ENCODE results near the gene NAA80. TPM values are rescaled to one million over a fixed set of nuclear protein-coding genes. Genes with fewer than 3 reads are reported as not detected.

Gene NAA80
- polyA plus RNA-seq, 1 of the 3 experiments (the other 2 are of a cell fraction), result 10.5 TPM

- Histone ChIP-seq H3K4me3 (ENCODE audit: low read depth in 2 of 2, low read length in 1 of 2) (no peak overlapping the region), H3K27ac (ENCODE audit: low read depth in 2 of 2, low read length in 1 of 2) (no peak overlapping the region), H2AFZ (ENCODE audit: low read depth) (no peak overlapping the region), H3K79me2 (ENCODE audit: insufficient read depth) (no peaks in the 10 kb centered on the region), H3K4me2 (no peak overlapping the region), H3K9ac (no peak overlapping the region), H3K9me2 (no peaks in the 10 kb centered on the region), H3F3A (replicated peaks; ENCODE audit: insufficient read depth) (peaks cover 28% of the 10 kb centered on the region), H3K36me3 (replicated peaks in 1 of 2; ENCODE audit: control insufficient read depth in 1 of 2, insufficient read depth in 2 of 2, low read length in 1 of 2) (no peaks in the 10 kb centered on the region), H3K27me3 (ENCODE audit: insufficient read depth) (no peaks in the 10 kb centered on the region), H3K9me3 (no peaks in the 10 kb centered on the region), H4K20me1 (ENCODE audit: insufficient read depth) (no peaks in the 10 kb centered on the region), H3K4me1 (ENCODE audit: control insufficient read depth in 1 of 2, insufficient read depth in 2 of 2, low read depth in 1 of 2, low read length in 1 of 2) (peaks cover 27 to 34% of the 10 kb centered on the region in 2 experiments; a peak in 3 of 4 replicates)
- ChIA-PET POLR2A (no interaction called here), CTCF (interaction anchor here (0.6 to 6.6 kb wide), 5 partner anchors 8 to 77 kb away, joined by 3 to 49 read pairs (median 9); partner anchors contain the start of gene GNAT1)
- DNase-seq, result no peak
- WGBS (ENCODE audit: low lambda C conversion rate), result 59% methylated on average over 3 of the region's 3 CpGs
- TF ChIP-seq GATA2 (CRISPR knock-in tag; IDR thresholded peaks at IDR 0.05) (no peak), MXI1 (IDR thresholded peaks at IDR 0.05; ENCODE audit: low read depth, low read length) (no peak), TCF12 (IDR thresholded peaks at IDR 0.05) (no peak), RFX5 (IDR thresholded peaks at IDR 0.05; ENCODE audit: low read length) (no peak), ELF1 (IDR thresholded peaks at IDR 0.05) (no peak), EZH2phosphoT487 (IDR thresholded peaks at IDR 0.05; ENCODE audit: borderline replicate concordance, low read depth) (no peak), MEF2A (IDR thresholded peaks at IDR 0.05; ENCODE audit: borderline replicate concordance, low read depth) (no peak), PBX3 (IDR thresholded peaks at IDR 0.05) (no peak), TAF1 (IDR thresholded peaks at IDR 0.05; ENCODE audit: borderline replicate concordance, low read depth, low read length) (no peak), FOXM1 (IDR thresholded peaks at IDR 0.05; ENCODE audit: low read depth) (no peak), IRF3 (IDR thresholded peaks at IDR 0.05; ENCODE audit: low read depth, low read length) (no peak), YY1 (IDR thresholded peaks at IDR 0.05; ENCODE audit: low read depth) (no peak), JUND (IDR thresholded peaks at IDR 0.05) (no peak)
- TF ChIP-seq, protein P1, sequence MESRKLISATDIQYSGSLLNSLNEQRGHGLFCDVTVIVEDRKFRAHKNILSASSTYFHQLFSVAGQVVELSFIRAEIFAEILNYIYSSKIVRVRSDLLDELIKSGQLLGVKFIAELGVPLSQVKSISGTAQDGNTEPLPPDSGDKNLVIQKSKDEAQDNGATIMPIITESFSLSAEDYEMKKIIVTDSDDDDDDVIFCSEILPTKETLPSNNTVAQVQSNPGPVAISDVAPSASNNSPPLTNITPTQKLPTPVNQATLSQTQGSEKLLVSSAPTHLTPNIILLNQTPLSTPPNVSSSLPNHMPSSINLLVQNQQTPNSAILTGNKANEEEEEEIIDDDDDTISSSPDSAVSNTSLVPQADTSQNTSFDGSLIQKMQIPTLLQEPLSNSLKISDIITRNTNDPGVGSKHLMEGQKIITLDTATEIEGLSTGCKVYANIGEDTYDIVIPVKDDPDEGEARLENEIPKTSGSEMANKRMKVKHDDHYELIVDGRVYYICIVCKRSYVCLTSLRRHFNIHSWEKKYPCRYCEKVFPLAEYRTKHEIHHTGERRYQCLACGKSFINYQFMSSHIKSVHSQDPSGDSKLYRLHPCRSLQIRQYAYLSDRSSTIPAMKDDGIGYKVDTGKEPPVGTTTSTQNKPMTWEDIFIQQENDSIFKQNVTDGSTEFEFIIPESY (IDR thresholded peaks at IDR 0.05; ENCODE audit: borderline replicate concordance, low read depth), result no peak
- TF ChIP-seq, protein P2, sequence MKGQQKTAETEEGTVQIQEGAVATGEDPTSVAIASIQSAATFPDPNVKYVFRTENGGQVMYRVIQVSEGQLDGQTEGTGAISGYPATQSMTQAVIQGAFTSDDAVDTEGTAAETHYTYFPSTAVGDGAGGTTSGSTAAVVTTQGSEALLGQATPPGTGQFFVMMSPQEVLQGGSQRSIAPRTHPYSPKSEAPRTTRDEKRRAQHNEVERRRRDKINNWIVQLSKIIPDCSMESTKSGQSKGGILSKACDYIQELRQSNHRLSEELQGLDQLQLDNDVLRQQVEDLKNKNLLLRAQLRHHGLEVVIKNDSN (IDR thresholded peaks at IDR 0.05; ENCODE audit: borderline replicate concordance, low read depth), result no peak
- TF ChIP-seq, protein P3, sequence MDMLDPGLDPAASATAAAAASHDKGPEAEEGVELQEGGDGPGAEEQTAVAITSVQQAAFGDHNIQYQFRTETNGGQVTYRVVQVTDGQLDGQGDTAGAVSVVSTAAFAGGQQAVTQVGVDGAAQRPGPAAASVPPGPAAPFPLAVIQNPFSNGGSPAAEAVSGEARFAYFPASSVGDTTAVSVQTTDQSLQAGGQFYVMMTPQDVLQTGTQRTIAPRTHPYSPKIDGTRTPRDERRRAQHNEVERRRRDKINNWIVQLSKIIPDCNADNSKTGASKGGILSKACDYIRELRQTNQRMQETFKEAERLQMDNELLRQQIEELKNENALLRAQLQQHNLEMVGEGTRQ (IDR thresholded peaks at IDR 0.05; ENCODE audit: borderline replicate concordance, low read depth, low read length), result no peak
Observed at GRCh38 chr3:50268276-50268675, 30.9 kb downstream of the NAA80 start.

Measured in SK-N-SH (cell line).